HL-60 (cell line): ENCODE results near the gene SHLD1.

ENCODE experiments used
- CTCF ChIP-seq: IDR thresholded peaks from one replicate; pipeline ENCODE4 v1.5.1; 2011; ENCODE audit warnings: low read length, control low read depth, inconsistent platforms; ENCODE audit not compliant: insufficient read depth
- POLR2AphosphoS5 ChIP-seq: IDR thresholded peaks from 2 replicates; pipeline ENCODE4 v1.6.1; 2012; ENCODE audit warnings: low read depth
- REST ChIP-seq: IDR thresholded peaks from 2 replicates; pipeline ENCODE4 v1.6.1; 2012; ENCODE audit warnings: low read depth; ENCODE audit not compliant: insufficient replicate concordance

DNA sequence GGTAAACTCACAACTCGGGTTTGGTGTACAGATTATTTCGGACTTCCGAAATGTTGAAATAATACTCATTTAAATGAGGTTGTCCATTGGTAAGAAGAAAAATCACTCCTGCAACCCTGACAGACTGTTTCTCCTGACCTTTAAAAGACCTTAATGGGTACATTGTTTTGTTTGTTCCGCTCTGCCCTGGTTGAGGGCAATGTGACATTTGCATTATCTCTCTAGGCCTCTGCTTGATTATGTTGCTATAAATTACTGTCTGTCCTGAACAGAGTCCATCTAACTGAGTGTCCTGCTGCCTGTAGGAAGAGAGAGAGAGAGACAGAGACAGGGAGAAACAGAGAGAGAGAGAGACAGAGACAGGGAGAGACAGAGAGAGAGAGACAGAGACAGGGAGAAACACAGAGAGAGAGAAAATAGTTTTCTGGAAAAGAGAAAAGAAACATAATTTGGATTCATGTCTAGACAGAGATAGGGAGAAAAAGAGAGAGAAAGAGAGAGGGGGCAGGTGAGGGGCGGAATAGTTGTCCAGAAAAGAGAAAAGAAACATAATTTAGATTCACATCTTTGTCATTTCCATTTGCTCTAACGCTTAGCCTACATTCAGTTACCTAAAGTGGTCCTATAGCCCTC lies 83.2 kb downstream of the SHLD1 start:
- TF ChIP-seq CTCF, result no peak
- no peak for TF ChIP-seq REST
- TF ChIP-seq POLR2AphosphoS5, result no peak
